Endometrium (tissue), 2 donors: ENCODE results near the gene PSMD13.
"Not testable (repeated sequence)": the region's sequence is repeated elsewhere in the genome, so short reads cannot be mapped to it uniquely, and the experiment has no call there.

Source experiments
- FAIRE-seq: peaks from 2 replicates; lab custom pipeline; 2012; peaks lifted over from hg19 to GRCh38; lab: Jason Lieb, UNC
- donor health status: control.
- donor health status: control.

The PSMD13 gene

DNA sequence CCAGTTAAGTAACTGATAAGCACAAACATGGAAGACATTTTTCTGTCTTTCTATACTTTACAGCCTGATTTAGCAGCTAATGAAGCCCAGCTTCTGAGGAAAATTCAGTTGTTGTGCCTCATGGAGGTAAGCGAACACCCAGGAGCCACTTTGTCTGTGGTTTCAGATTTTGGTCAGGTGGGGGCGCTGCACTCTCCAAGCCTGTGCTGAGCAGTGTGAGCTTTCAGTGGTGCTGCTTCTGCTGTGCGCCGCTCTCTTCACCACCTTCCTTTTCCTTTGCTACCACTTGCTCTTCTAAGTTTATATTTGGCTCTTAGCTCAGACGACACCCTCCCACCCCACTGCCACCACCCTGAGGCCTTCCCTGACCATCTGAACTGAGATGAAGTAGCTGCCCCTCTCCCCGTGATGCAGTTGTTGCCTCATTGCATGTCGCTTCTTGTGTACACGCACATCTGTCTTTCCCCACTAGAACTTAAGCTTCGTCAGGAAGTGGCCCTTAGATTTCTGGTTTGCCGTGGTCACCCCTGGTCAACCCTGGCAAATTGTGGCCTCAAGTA, 14.0 kb downstream of the PSMD13 start:
- no peak for FAIRE-seq

DNA sequence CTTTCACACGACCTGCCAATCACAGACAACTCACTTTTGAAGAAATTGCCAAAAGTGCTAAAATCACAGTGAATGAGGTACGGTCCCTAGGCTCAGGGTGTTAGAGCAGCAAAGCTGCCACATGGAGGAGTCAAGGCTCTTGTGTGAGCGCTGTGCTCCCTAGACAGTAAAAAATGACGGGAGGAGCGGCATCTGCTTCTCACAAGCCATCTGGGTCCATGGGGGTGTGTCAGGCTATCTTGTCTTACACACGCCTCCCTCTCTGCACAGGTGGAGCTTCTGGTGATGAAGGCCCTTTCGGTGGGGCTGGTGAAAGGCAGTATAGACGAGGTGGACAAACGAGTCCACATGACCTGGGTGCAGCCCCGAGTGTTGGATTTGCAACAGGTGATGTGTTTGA, 14.8 kb downstream of the PSMD13 start:
- no peak for FAIRE-seq

GRCh38 chr11:252666-253065, 15.9 kb downstream of the PSMD13 start:
- no peak for FAIRE-seq

DNA sequence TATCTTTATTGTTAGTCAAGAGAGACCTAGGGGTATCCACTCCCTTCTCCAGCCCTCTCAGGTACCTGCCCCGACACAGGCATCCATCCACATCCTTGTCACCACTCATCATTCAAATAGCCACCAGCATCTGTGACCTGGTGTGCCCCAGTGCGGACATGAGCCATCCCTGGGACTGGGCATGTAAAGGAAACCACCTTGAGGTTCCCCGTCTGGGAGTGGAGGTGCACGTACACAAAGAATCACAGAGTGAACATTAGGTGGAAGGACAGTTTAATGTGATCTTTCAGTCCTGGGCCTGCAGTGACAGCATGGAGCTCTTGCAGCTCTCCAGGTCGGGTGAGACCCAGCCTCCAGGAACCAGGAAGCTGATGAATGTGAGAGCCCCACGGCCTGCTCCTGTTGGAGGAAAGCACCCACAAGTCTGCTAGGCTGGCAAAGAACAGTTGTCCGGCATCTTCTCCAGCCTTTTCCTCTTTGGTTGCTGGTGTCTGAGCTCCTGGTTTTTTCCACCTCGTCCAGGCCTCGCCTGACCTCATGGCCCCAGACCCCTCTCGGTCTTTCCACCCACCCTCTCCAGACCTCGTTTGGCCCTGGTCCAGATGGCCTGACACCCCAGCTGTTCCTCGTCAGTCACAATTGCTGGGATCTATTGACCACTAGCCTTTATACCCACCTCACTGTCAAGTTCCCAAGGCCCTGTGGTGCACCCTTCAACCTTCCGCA, 16.5 kb downstream of the PSMD13 start:
- no peak for FAIRE-seq

GRCh38 chr11:253886-254270, 17.1 kb downstream of the PSMD13 start:
- FAIRE-seq, result no peak

DNA sequence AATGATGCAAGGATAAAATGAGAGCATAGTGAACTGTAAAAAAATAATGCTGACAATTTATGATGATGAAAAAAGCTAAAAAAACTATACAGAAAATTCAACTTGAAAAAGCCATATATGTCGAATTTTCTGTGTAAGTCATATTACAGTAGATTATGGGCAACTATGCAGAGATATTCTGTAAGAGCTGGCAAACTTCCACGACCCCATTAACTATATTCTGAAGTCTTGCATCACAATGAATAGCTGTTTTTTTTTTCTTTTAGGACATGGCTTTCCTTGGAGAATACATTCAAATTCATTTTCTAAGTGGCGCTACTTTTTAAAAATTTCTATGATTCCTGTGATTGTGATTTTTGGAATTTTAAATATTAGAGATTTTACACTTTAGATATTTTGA, 18.4 kb downstream of the PSMD13 start:
- no peak for FAIRE-seq

- no peak for FAIRE-seq
Observed at GRCh38 chr11:255816-256215, 19.0 kb downstream of the PSMD13 start.

- no peak for FAIRE-seq
Observed at GRCh38 chr11:256952-257737, 20.4 kb downstream of the PSMD13 start.

DNA sequence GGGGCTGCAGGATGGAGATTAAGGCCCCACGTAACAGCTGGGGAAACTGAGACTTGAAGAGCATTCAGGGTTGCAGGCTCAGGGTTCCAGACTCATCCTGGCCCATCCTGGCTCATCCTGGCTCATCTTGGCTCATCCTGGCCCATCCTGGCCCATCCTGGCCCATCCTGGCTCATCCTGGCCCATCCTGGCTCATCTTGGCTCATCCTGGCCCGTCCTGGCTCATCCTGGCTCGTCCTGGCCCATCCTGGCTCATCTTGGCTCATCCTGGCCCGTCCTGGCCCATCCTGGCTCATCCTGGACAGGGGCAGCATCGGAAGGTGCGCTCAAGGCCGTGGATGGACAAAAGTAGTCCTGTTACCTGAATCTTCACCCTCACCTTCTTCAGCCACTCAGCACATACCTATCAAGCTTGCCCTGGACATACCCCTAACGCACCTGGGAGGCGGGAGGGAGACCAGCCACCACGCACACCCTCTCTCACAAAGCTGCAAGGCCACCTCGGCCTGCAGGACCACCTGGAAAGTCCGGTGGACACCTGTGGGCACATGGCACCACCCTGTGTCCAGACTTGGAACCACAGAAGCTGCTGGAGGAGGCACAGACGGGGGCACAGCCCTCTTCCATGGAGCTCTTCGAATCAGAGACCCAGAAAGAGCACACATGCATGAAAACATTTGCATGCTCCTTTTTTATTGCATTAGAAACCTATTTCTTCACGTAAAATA, 21.2 kb downstream of the PSMD13 start:
- no peak for FAIRE-seq

GRCh38 chr11:259413-259812, 22.6 kb downstream of the PSMD13 start:
- no peak for FAIRE-seq

DNA sequence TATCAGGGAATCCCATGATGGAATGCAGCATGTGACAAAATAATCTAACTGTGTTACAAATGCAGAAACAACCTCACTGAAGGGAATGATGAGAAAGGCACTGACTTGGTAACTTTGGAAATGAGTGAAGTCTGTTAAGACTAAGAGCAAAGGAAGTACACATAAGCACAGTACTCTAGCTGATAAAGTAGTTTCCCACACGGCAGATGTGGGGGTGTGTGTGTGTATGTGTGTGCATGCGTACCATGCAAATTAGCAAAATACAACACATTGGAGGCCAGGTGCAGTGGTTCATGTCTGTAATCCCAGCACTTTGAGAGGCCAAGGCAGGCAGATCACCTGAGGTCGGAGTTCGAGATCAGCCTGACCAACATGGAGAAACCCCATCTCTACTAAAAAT, 24.8 kb downstream of the PSMD13 start:
- no peak for FAIRE-seq

DNA sequence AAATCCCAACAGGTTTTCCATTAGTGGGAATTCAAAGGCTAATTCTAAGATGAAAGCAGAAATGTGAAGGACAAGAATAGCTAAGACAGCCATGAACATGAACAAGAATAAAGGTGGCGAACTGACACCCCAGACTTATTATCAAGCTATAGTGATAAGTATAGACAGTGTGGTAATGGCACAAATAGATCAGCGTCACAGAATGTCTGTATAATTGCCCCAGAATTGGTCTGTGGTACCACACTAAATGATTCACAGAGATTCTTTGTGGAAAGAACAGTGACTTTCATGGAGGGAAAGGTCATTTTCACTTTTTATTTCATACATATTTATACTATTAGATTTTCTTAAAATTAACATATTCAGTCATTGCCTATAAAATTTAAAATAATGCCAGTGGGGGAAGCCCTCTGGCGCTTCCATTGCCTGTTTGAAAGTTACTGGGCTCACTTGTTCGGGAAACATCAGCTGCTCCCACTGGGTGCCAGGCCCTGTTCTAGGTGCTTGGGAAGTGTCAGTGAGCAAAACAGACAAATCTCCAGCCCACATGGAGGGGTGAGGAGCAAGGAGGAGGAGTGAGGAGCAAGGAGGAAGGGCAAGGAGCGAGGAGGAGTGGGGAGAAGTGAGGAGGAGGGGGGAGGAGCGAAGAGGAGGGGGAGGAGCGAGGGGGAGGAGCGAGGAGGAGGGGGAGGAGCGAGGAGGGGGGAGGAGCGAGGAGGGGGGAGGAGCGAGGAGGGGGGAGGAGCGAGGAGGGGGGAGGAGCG, 30.1 kb downstream of the PSMD13 start:
- FAIRE-seq, result no peak

- no peak for FAIRE-seq
Observed at GRCh38 chr11:267491-267994, 30.8 kb downstream of the PSMD13 start.

DNA sequence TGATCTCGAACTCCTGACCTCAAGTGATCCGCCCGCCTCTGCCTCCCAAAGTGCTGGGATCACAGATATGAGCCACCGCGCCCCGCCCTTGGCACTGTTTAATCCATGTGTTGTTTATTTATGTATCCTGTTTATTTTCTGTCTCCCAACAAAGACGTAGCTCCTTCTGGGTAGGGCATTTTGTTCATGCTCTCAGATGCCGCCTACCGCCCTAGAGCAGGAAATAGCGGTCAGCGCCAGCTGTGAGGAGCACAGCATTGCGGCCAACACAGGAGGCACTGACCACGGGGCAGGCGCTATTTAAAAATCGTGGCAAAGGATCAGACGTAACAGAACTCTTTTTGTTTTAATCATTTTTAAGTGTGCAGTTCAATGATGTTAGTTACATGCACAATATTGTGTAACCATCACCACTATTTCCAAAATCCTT, 32.0 kb downstream of the PSMD13 start:
- FAIRE-seq, result not testable (repeated sequence)

- no peak for FAIRE-seq
Observed at GRCh38 chr11:269146-269890, 32.5 kb downstream of the PSMD13 start.

DNA sequence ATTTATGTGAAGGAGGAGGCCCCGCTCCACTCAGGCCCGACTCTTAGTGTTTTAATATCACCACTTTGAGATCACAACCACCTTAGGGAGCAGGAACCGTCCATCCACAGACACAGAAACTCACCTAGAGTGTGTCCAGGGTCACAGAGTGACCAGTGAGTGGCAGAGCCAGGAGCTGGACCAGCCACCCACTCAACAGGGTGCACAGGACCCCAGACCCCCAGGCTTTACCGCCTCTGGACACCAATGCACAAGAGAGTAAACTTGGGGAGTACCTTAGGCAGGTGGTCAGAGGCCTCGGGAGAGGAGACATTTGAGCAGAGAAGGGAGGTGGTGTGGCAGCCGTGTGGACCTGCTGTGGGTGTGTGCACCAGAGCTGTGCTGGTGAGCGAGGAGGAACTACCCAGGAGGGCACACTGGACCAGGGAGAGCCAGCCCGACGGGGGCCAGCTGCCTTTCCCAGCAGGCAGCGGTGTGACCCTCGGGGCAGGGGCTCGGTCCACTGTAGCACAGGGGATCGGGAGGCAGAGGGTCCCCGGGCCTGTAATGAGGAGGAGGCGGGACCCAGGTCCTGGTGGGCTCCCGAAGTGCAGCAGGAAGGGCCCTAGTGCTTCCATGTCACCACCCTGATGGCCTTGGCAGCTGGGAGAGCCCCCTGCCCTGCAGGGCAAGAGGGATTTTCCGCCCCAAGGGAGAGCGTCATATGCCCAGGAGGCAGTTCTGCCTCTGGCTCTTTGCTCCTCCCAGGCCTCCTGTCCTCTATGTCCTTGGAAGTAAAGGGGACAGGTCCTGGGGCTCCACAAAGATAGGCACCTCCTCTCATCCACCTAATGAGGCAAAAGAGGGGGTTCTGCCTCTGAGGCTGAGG, 33.9 kb downstream of the PSMD13 start:
- FAIRE-seq, result no peak

DNA sequence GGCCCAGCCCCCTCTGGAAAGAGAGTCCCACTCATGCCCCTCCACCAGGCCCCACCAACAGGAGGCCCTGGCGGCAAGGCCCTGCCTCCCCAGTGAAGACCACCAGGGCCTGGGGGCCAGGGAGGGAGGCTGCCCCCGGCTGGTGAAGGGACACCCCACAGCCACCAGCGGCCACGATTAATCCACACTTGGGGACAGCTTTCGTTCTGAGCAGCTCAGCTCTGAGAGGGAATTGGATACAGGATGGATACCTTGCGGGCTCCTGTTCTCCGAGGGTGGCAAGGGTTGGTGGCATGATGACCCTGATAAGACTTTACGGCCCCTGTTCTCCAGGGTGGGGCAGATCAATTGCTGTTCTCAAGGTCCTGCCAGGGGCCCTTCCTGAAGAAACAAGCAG, 34.5 kb downstream of the PSMD13 start:
- no peak for FAIRE-seq

- no peak for FAIRE-seq
Observed at GRCh38 chr11:272195-272930, 35.6 kb downstream of the PSMD13 start.

GRCh38 chr11:272931-273198, 36.1 kb downstream of the PSMD13 start:
- no peak for FAIRE-seq

GRCh38 chr11:276219-276618, 39.4 kb downstream of the PSMD13 start:
- FAIRE-seq, result no peak
